Spinal cord (tissue), 10 donors: ENCODE measurements around the gene EFNB3. TPM values are rescaled to one million over a fixed set of nuclear protein-coding genes. Genes with fewer than 3 reads are reported as not detected.

Experiments used
- DNase-seq, 6 donors: peaks; one replicate each; pipeline versions ENCODE4 v3.0.0 to v3.0.0-alpha.2; 2013 to 2015; ENCODE audit warnings: low spot score in 6 of 6, low read depth in 4 of 6
- H3K27ac ChIP-seq: one replicate; pipeline ENCODE4 v1.5.1; 2013; ENCODE audit warnings: low read depth, low read length, control low read depth
- H3K27me3 ChIP-seq: one replicate; pipeline ENCODE4 v1.6.1; 2013; ENCODE audit warnings: low read length; ENCODE audit not compliant: control insufficient read depth, insufficient read depth
- H3K36me3 ChIP-seq: one replicate; pipeline ENCODE4 v1.6.1; 2013; ENCODE audit warnings: low read length; ENCODE audit not compliant: control insufficient read depth, insufficient read depth
- H3K4me1 ChIP-seq: one replicate; pipeline ENCODE4 v1.6.1; 2013; ENCODE audit warnings: low read length; ENCODE audit not compliant: control insufficient read depth, insufficient read depth
- H3K4me3 ChIP-seq: one replicate; pipeline ENCODE4 v1.5.1; 2013; ENCODE audit warnings: low read depth, low read length, control low read depth
- H3K9me3 ChIP-seq: one replicate; pipeline ENCODE4 v1.6.1; 2013; ENCODE audit warnings: low read length; ENCODE audit not compliant: control insufficient read depth, insufficient read depth
- WGBS: methylation state at CpG from one replicate; pipeline ENCODE4 v1.1.5; 2013; ENCODE audit warnings: missing lambda C conversion rate; ENCODE audit not compliant: insufficient coverage; 5-methylcytosine and 5-hydroxymethylcytosine counted together
- polyA plus RNA-seq, 2 donors: library from polyadenylated mRNA; unstranded; fragments of 120-200 nt; gene quantifications; one replicate each; pipeline ENCODE4 v1.2.1, GENCODE V29; 2013; ENCODE audit not compliant: insufficient read length in 2 of 2
- total RNA-seq, 2 donors: library from RNA; depleted of rRNA in 1 of 2; stranded (reverse); fragments of 120-200 nt in 1 of 2; fragments of >200 nt in 1 of 2; gene quantifications; one replicate each; pipeline versions ENCODE4 v1.2.3 to v1.2.4, GENCODE V29; 2013 to 2014
- donor health status: healthy.

EFNB3 gene
- total and polyA plus RNA-seq, 4 donors = 18.7 to 243 (median 123) TPM

GRCh38 chr17:7739746-7740145, 34.7 kb downstream of the EFNB3 start:
- WGBS = 93% methylated on average over 9 of the region's 14 CpGs
- H3K27me3 ChIP-seq = peaks cover 3% of the 10 kb centered on the region
- no peak overlapping the region for H3K4me3 ChIP-seq
- no peak overlapping the region for H3K27ac ChIP-seq
- H3K36me3 ChIP-seq = peaks cover 7% of the 10 kb centered on the region
- no peaks in the 10 kb centered on the region for H3K4me1 ChIP-seq
- no peaks in the 10 kb centered on the region for H3K9me3 ChIP-seq
- no peak for DNase-seq

GRCh38 chr17:7740481-7741001, 35.5 kb downstream of the EFNB3 start:
- Histone ChIP-seq H3K36me3 (peaks cover 7% of the 10 kb centered on the region), H3K4me1 (no peaks in the 10 kb centered on the region), H3K9me3 (no peaks in the 10 kb centered on the region), H3K4me3 (no peak overlapping the region), H3K27ac (no peak overlapping the region), H3K27me3 (peaks cover 3% of the 10 kb centered on the region)
- no peak for DNase-seq
- WGBS = 70% methylated on average over 42 of the region's 42 CpGs

- Histone ChIP-seq H3K9me3 (no peaks in the 10 kb centered on the region), H3K27me3 (no peaks in the 10 kb centered on the region), H3K4me3 (no peak overlapping the region), H3K4me1 (no peaks in the 10 kb centered on the region), H3K27ac (no peak overlapping the region), H3K36me3 (peaks cover 7% of the 10 kb centered on the region)
- WGBS = 92% methylated on average over 6 of the region's 10 CpGs
- no peak for DNase-seq
Measured at GRCh38 chr17:7742729-7743128, 37.7 kb downstream of the EFNB3 start.

GRCh38 chr17:7744416-7744815, 39.4 kb downstream of the EFNB3 start:
- no peak overlapping the region for H3K4me3 ChIP-seq
- WGBS = 81% methylated on average over 8 of the region's 8 CpGs
- no peaks in the 10 kb centered on the region for H3K9me3 ChIP-seq
- no peaks in the 10 kb centered on the region for H3K27me3 ChIP-seq
- H3K27ac ChIP-seq = no peak overlapping the region
- DNase-seq = no peak
- no peaks in the 10 kb centered on the region for H3K4me1 ChIP-seq
- peaks cover 7% of the 10 kb centered on the region for H3K36me3 ChIP-seq

GRCh38 chr17:7745748-7746470, 40.9 kb downstream of the EFNB3 start:
- H3K27me3 ChIP-seq = no peaks in the 10 kb centered on the region
- H3K36me3 ChIP-seq = peaks cover under 1% of the 10 kb centered on the region
- no peak overlapping the region for H3K27ac ChIP-seq
- H3K4me3 ChIP-seq = no peak overlapping the region
- no peak for DNase-seq
- 60% methylated on average over 3 of the region's 7 CpGs for WGBS
- H3K4me1 ChIP-seq = no peaks in the 10 kb centered on the region
- no peaks in the 10 kb centered on the region for H3K9me3 ChIP-seq

GRCh38 chr17:7747635-7748071, 42.7 kb downstream of the EFNB3 start:
- 75% methylated on average over 1 of the region's 4 CpGs for WGBS
- peak in 1 of 6 donors; percentile 48 for DNase-seq

GRCh38 chr17:7748076-7748775, 43.2 kb downstream of the EFNB3 start:
- Histone ChIP-seq H3K4me3 (no peak overlapping the region), H3K27ac (no peak overlapping the region), H3K27me3 (no peaks in the 10 kb centered on the region), H3K4me1 (no peaks in the 10 kb centered on the region), H3K36me3 (no peaks in the 10 kb centered on the region), H3K9me3 (no peaks in the 10 kb centered on the region)
- peak in 1 of 6 donors; percentile 17 for DNase-seq
- no CpG with 5 or more reads among the region's 10 CpGs for WGBS

More at GRCh38 chr17:7747635-7748071, 42.7 kb downstream of the EFNB3 start:
- no peaks in the 10 kb centered on the region for H3K9me3 ChIP-seq
- no peak overlapping the region for H3K27ac ChIP-seq
- H3K27me3 ChIP-seq = no peaks in the 10 kb centered on the region
- no peaks in the 10 kb centered on the region for H3K36me3 ChIP-seq
- no peaks in the 10 kb centered on the region for H3K4me1 ChIP-seq
- no peak overlapping the region for H3K4me3 ChIP-seq

GRCh38 chr17:7750321-7750821, 45.4 kb downstream of the EFNB3 start:
- Histone ChIP-seq H3K36me3 (no peaks in the 10 kb centered on the region), H3K4me3 (no peak overlapping the region), H3K27ac (no peak overlapping the region), H3K4me1 (no peaks in the 10 kb centered on the region), H3K27me3 (no peaks in the 10 kb centered on the region), H3K9me3 (no peaks in the 10 kb centered on the region)
- DNase-seq = no peak
- WGBS = 83% methylated on average over 1 of the region's 4 CpGs

GRCh38 chr17:7754656-7755055, 49.7 kb downstream of the EFNB3 start:
- DNase-seq = no peak
- H3K27me3 ChIP-seq = no peaks in the 10 kb centered on the region
- 84% methylated on average over 7 of the region's 8 CpGs for WGBS
- H3K36me3 ChIP-seq = no peaks in the 10 kb centered on the region
- no peaks in the 10 kb centered on the region for H3K4me1 ChIP-seq
- no peak overlapping the region for H3K27ac ChIP-seq
- no peaks in the 10 kb centered on the region for H3K9me3 ChIP-seq
- H3K4me3 ChIP-seq = no peak overlapping the region
